ENCODE results near the gene MARVELD2.
"Not testable (repeated sequence)": the region's sequence is repeated elsewhere in the genome, so short reads cannot be mapped to it uniquely, and the experiment has no call there.

The MARVELD2 gene, protein sequence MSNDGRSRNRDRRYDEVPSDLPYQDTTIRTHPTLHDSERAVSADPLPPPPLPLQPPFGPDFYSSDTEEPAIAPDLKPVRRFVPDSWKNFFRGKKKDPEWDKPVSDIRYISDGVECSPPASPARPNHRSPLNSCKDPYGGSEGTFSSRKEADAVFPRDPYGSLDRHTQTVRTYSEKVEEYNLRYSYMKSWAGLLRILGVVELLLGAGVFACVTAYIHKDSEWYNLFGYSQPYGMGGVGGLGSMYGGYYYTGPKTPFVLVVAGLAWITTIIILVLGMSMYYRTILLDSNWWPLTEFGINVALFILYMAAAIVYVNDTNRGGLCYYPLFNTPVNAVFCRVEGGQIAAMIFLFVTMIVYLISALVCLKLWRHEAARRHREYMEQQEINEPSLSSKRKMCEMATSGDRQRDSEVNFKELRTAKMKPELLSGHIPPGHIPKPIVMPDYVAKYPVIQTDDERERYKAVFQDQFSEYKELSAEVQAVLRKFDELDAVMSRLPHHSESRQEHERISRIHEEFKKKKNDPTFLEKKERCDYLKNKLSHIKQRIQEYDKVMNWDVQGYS

DNA sequence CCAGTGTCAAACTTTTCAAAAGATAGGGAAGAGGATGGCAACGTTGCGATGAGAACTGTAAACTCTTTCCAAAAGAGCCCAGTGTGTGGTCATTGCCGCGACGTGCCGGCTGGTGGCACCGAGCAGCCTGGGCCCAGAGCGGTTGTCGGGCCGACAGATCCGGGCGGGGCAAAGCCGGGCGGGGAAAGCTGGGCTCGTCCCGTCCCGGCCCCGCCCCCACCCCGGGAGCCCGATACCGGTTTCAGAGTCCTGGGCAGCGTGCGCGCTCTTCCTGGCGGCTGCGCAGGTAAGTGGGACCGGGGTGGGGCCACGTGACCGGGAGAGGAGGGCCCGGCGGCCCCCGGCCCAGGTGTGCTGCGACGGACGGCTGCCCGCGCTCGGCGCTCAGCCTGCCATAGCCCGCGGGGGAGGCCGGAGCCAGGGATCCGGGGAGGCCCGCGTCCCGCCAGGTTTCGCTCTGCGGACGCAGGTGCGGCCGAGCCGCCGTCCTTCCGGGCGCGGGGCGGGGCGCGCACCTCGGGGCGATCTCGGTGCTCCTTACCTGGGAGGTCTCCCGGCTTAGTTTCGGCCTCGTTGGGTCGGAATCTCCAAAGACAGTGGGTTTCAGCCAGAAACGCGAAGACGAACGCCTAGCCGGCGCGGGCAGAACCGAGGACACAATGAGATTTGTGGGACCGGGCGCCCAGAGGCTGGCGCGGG, at the start of gene MARVELD2:
Gene MARVELD2 (plus strand): TSS at position 232 of the 699 bp plus-strand sequence. CDS start 4,270 bp downstream, outside the sequence.
- DNase-seq (ENCODE audit: low read depth in 2 of 2), result no peak

DNA sequence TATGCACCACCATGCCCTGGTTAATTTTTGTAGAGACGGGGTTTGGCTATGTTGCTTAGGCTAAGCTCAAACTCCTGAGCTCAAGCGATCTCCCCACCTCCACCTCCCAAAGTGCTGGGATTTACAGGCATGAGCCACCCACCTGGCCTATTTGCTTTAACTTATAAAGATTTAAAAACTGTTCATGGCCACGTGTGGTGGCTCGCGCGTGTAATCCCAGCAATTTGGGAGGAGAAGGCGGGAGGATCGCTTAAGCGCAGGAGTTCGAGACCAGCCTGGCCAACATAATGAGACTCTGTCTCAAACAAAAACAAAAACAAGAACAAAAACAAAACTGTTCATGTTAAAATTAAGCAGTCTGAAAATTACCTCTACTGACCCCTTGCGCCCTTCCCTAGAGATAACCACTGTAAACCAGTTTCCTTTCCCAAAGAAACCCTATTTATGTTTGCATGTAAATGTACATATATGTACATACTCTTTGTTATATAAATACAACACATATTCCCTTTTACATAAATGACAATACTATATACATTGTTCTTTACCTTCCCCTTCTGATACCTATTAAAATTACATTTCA, 47.1 kb upstream of the MARVELD2 start:
- no peak for DNase-seq (ENCODE audit: low read depth in 2 of 2)

DNA sequence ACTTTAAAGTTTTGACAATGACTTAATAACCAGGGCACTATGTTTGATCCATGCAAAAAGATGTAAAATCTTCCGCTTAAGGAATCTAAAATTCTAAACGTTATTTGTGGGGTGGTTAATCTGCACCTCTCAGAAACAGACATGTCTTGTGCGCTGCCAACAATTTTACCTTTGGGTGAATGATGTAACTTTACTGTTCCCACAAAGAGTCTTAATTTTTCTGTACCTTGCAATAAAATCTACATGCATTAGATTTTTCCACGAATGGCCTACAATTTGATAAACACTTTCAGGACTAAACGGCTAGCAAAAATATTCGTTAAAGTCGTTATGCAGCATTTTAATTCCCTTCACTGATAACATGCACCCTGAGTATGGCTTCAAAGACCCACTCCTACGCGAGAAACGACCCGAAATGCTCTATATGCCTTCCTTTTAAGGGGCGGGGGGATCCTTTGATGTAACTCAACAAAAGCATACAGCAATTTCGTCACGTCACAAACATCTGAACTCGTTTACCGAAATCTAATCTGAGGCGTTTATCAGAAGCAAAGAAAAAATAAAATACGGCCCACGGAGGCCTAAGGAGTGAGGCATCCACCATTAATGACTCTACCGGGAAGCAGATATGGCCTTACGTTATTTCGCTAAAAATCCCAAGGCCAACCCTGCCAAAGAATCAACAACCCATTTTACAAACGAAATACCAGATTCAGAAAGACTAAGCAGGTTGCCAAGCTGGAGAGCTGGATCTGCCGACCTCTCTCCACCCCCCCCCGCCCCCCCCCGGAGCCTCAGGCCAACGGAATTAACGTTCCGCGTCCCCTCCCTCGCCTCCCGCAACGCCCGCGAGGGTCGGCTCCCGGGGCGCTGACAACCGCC, 46.2 kb upstream of the MARVELD2 start:
- DNase-seq (ENCODE audit: low read depth in 2 of 2), result peak; percentile 2 to 13

DNA sequence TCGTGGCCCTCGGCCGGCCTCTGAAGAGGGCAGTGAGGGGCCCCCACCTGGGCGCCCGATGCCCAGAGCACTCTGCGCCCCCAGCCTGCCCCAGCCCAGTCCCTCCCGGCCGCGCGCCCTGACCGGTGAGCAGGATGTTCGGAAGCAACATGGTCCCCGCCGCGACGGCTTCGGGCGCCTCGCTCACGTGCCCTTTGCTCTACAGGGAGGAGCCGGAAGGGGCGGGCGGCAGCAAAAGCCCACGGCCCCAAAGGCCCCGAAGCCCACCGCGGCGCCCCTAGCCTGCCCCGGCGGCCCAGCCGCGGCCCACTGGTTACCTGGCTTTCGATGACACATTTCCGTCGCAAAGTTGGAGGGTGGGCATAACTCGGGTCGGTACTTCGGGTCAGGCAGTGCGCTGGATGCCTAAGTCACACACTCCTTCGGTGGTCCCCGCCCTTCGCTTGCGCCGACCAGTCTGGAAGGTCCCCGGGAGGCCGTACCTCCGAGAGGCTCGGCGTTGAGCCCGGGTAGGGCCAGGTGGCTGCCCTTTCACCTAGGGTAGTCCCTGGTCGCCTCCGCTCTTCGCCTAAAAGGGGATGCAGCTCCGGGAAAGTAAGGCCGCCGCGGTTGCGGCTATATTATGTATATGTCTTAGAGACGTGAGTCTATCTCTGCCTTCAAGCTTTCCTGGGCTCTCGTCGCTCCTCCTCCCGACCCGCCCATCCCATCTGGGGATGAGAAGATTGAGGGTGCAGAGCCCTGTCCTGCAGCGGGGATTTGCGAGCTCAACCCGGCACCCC, 45.4 kb upstream of the MARVELD2 start, which contains the start of the genes AK6, RAD17 and TAF9:
Gene AK6 (minus strand): TSS at position 181 of the 782 bp plus-strand sequence. CDS start 30 bp downstream, at position 151.
Gene RAD17 (plus strand): TSS at position 479 of the 782 bp plus-strand sequence. CDS start 2,391 bp downstream, outside the sequence.
Gene TAF9 (minus strand): TSS at position 181 of the 782 bp plus-strand sequence. CDS start 3,783 bp downstream, outside the sequence.
- peak; percentile 75 to 76 for DNase-seq (ENCODE audit: low read depth in 2 of 2)

- not testable (repeated sequence) for DNase-seq (ENCODE audit: low read depth in 2 of 2)
Measured at GRCh38 chr5:69370335-69370734, 44.6 kb upstream of the MARVELD2 start.

- DNase-seq (ENCODE audit: low read depth in 2 of 2), result no peak
Measured at GRCh38 chr5:69372394-69372793, 42.5 kb upstream of the MARVELD2 start.

DNA sequence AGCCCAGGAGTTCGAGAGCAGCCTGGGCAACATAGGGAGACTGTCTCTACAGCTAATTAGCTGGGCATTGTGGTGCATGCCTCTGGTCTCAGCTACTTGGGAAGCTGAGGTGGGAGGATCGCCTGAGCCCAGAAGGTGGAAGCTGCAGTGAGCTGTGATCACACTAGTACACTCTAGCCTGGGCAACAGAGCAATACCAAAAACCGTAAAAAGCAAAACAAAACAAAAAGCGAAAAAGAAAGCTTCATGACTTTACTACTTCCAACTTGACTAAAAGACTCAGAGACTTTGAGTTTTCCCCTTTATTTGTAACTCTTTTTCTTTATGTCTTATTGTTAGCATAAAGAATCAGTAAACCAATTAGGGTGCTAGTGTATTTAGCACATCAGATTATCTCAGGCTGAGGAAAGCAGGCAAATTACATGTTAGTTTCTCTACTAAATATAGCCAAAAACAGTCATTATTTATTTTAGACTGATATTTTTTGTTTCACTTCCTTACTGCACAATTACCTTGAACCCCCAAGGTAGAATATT, 39.9 kb upstream of the MARVELD2 start:
- no peak for DNase-seq (ENCODE audit: low read depth in 2 of 2)

GRCh38 chr5:69378376-69378775, 36.5 kb upstream of the MARVELD2 start:
- DNase-seq (ENCODE audit: low read depth in 2 of 2), result no peak

GRCh38 chr5:69404659-69405330, 10.1 kb upstream of the MARVELD2 start:
- no peak for DNase-seq (ENCODE audit: low read depth in 2 of 2)

DNA sequence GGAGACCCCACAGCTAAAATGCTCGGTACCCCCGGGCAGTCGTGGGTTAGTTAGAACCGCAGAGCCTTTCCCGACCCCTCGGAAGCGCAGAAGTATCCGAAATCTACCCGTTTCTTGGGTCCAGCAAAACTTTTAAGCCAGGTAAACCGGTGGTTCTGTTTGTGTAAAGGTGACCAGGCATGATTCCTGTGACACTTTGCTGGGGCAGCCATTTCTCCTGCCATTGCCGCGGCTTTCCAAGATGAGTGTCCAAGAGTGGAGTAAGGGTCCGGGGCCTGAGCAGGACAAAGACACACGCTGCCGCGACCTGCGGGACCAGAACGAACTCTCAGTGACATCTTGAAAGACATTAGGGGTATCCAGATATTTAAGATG, 655 bp downstream of the MARVELD2 start:
- no peak for DNase-seq (ENCODE audit: low read depth in 2 of 2)

DNA sequence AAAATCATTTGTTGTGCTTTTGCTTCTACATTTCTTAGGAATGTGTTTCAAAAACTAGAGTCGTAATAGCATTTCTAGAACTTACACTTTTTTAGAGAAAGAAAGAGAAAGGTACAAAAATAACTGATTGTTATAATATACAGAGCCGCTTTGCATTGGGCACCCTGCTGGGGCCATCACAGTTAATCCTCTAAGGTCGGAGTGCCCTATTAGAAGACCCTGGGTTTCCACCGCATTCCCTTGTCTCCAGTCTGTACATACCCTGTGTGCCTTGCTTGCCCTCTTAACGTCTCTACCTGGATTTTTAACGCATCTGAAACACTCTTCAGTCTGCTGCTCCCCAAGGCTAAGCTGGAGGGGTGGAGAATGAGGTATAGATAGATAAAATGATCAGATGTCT, 1.3 kb downstream of the MARVELD2 start:
- DNase-seq (ENCODE audit: low read depth in 2 of 2), result no peak

- DNase-seq (ENCODE audit: low read depth in 2 of 2), result no peak
Measured at GRCh38 chr5:69416699-69417098, 1.8 kb downstream of the MARVELD2 start.

GRCh38 chr5:69418554-69418953, 3.6 kb downstream of the MARVELD2 start:
- no peak for DNase-seq (ENCODE audit: low read depth in 2 of 2)

DNA sequence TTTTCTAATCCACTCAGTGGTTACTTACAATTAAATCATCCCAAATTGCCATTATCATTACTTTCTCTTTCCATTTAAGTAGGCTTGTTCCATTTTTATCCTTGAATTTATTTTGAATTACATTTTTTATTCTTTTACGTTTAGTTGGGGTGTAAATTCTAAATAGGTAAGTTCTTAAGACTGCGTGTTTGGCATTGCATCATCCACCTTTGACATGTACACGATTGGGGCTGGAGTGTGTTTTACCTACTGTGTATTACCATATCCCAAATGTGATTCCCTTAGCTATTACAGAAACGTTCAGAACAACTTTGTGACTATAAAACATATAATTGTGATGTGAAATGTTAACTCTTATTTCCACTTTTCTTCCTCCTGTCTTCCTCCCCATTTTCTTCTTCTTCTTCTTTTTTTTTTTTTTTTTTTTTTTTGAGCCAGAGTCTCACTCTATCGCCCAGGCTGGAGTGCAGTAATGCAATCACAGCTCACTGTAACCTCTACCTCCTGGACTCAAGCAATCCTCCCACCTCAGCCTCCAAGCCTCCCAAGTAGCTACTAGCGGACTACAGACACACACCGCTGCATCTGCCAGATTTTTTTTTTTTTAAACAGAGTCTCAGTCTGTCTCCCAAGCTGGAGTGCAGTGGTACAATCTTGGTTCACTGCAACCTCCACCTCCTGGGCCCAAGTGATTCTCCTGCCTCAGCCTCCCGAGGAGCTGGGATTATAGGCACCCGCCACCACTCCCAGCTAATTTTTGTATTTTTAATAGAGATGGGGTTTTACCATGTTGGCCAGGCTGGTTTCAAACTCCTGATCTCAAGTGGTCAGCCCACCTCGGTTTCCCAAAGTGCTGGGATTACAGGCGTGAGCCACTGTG, 16.7 kb downstream of the MARVELD2 start:
- no peak for DNase-seq (ENCODE audit: low read depth in 2 of 2)

GRCh38 chr5:69432412-69433206, 17.7 kb downstream of the MARVELD2 start:
- DNase-seq (ENCODE audit: low read depth in 2 of 2), result no peak

DNA sequence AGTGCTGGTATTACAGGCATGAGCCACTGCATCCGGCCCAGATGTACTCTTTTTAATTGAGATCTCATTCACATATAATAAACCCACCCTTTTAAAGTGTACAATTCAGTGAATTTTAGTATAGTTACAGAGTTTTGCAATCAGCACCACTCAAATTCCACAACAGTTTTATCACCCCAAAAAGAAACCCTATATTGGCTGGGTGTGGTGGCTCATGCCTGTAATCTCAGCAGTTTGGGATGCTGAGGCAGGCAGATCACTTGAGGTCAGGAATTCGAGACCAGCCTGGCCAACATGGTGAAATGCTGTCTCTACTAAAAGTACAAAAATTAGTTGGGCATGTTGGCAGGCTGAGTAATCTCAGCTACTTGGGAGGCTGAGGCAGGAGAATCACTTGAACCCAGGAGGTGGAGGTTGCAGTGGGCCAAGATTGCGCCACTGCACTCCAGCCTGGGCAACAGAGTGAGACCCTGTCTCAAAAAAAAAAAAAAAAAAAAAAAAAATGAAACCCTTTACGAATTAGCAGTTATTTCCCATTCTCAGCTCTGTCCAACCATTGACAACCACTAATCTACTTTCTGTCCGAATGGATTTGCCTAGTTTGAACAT, 20.5 kb downstream of the MARVELD2 start:
- DNase-seq (ENCODE audit: low read depth in 2 of 2), result not testable (repeated sequence)

DNA sequence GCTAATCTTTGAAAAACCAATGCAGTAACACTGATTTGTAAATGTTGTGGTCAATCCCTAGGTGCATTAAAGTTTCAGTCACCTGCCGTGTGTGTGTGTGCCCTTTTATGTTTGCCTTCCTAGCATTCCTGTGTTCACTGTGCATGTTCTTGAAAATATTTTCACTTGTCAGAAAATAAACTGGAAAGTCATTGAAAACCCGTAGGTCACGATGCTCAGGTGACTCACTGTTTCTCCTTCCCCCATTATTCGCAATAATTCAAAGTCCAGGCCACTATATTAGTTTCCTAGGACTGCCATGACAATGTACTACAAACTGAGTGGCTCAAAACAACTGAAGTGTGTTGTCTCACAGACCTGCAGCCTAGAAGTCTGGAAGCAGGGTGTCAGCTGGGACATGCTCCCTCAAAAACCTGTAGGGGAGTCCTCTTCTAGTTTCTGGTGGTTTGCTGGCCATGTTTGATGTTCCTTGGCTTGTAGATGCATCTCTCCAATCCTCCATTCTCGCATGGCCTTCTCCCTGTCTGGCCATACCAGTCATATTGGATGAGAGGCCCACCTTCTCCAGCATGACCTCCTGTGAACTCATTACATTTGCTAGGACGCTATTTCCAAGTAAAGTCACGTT, 29.3 kb downstream of the MARVELD2 start:
- no peak for DNase-seq (ENCODE audit: low read depth in 2 of 2)

Measured in fibroblast of skin of left biceps (primary cell).